NB4 (cell line): Measurements from ENCODE around the gene LRIT2.
A peak's percentile ranks its signal among the peaks of the same experiment; 100 is the strongest.

Experiments used
- DNase-seq: peaks from one replicate; pipeline ENCODE4 v3.0.0; 2010; ENCODE audit warnings: low read depth
- H3K4me3 ChIP-seq: one replicate; pipeline ENCODE4 v1.5.1; 2011; ENCODE audit warnings: mild to moderate bottlenecking, low read depth, low read length, moderate library complexity
- CTCF ChIP-seq: IDR thresholded peaks from one replicate; pipeline ENCODE4 v1.5.1; 2012; ENCODE audit warnings: low read depth, low read length
- MAX ChIP-seq: IDR thresholded peaks from 2 replicates; pipeline ENCODE4 v1.6.1; 2011; ENCODE audit warnings: low read depth, low read length
- MYC ChIP-seq: IDR thresholded peaks from 2 replicates; pipeline ENCODE4 v1.6.1; 2011; ENCODE audit warnings: low read depth, low read length
- POLR2A ChIP-seq: IDR thresholded peaks from 2 replicates; pipeline ENCODE4 v1.6.1; 2011; ENCODE audit warnings: mild to moderate bottlenecking; ENCODE audit not compliant: insufficient read length; ENCODE audit errors: extremely low read depth

LRIT2 gene

GRCh38 chr10:84177541-84178141 lies 47.7 kb downstream of the LRIT2 start:
- H3K4me3 ChIP-seq: no peak overlapping the region
- peak; percentile 52 for DNase-seq
- TF ChIP-seq POLR2A (no peak), CTCF (no peak), MAX (no peak), MYC (no peak)

GRCh38 chr10:84176836-84177474 lies 48.4 kb downstream of the LRIT2 start:
- no peak overlapping the region for H3K4me3 ChIP-seq
- TF ChIP-seq MYC (no peak), POLR2A (no peak), CTCF (no peak), MAX (no peak)
- no peak for DNase-seq

GRCh38 chr10:84176351-84176750 lies 49.0 kb downstream of the LRIT2 start:
- no peak for DNase-seq
- H3K4me3 ChIP-seq: no peak overlapping the region
- TF ChIP-seq CTCF (no peak), MAX (no peak)

GRCh38 chr10:84175436-84175835 lies 49.9 kb downstream of the LRIT2 start:
- no peak for DNase-seq
- no peak overlapping the region for H3K4me3 ChIP-seq
- TF ChIP-seq MAX: no peak
- no peak for TF ChIP-seq CTCF
- TF ChIP-seq POLR2A: no peak
- TF ChIP-seq MYC: no peak

- no peak within 1 kb of the TSS for H3K4me3 ChIP-seq
- no peak for TF ChIP-seq MYC
- no peak for TF ChIP-seq MAX
- no peak for TF ChIP-seq CTCF
- no peak for TF ChIP-seq POLR2A
- peak; percentile 62 for DNase-seq
Observed at GRCh38 chr10:84173501-84173929, 51.8 kb downstream of the LRIT2 start, which contains the start of gene GPR15LG. Gene GPR15LG, plus strand, starts transcription at chr10:84173801. Its CDS starts 51 bp downstream, at chr10:84173852.
